KMS-11 (cell line): ENCODE results near the gene GPC3.

ENCODE experiments used
- H2AFZ ChIP-seq: fragments of 200-600 bp; sonication (generic); 2 replicates; pipeline ENCODE4 v1.6.1; 2016; ENCODE audit warnings: antibody characterized with exemption, mixed run types, low read depth
- H3K27ac ChIP-seq: fragments of 200-600 bp; sonication (generic); 2 replicates; pipeline ENCODE4 v1.6.1; 2016; ENCODE audit warnings: mild to moderate bottlenecking, mixed run types
- H3K27me3 ChIP-seq: fragments of 200-600 bp; sonication (generic); 2 replicates; pipeline ENCODE4 v1.6.1; 2017; ENCODE audit warnings: mild to moderate bottlenecking, low read depth, mixed run types, moderate library complexity; ENCODE audit not compliant: insufficient read depth
- H3K36me3 ChIP-seq: fragments of 200-600 bp; sonication (generic); 2 replicates; pipeline ENCODE4 v1.6.1; 2017; ENCODE audit warnings: mild to moderate bottlenecking, mixed run types; ENCODE audit not compliant: insufficient read depth
- H3K4me1 ChIP-seq: fragments of 200-600 bp; sonication (generic); 2 replicates; pipeline ENCODE4 v1.6.1; 2016; ENCODE audit warnings: mild to moderate bottlenecking, low read depth, mixed run types; ENCODE audit not compliant: poor library complexity, severe bottlenecking
- H3K4me2 ChIP-seq: fragments of 200-600 bp; sonication (generic); 2 replicates; pipeline ENCODE4 v1.7.0; 2016; ENCODE audit warnings: mild to moderate bottlenecking, mixed run types
- H3K4me3 ChIP-seq: fragments of 200-600 bp; sonication (generic); IDR thresholded peaks from 2 replicates; pipeline ENCODE4 v1.6.1; 2017; ENCODE audit warnings: low read depth, low read length, mixed read lengths; ENCODE audit not compliant: insufficient read depth
- H3K79me2 ChIP-seq: fragments of 200-600 bp; sonication (generic); 2 replicates; pipeline ENCODE4 v1.6.1; 2016; ENCODE audit warnings: low read depth, mixed run types; ENCODE audit not compliant: insufficient read depth
- H3K9ac ChIP-seq: fragments of 200-600 bp; sonication (generic); 2 replicates; pipeline ENCODE4 v1.6.1; 2016; ENCODE audit warnings: mild to moderate bottlenecking, mixed run types
- H4K20me1 ChIP-seq: fragments of 200-600 bp; sonication (generic); 2 replicates; pipeline ENCODE4 v1.6.1; 2016; ENCODE audit warnings: mild to moderate bottlenecking, mixed run types; ENCODE audit not compliant: insufficient read depth
- TF ChIP-seq, protein P1 (sequence below): fragments of 200-600 bp; sonication (generic); conservative IDR thresholded peaks from 2 replicates; pipeline ENCODE4 v1.6.1; 2017; ENCODE audit warnings: low read depth, mild to moderate bottlenecking, antibody characterized with exemption, low read length, moderate library complexity, mixed read lengths

The GPC3 gene

DNA sequence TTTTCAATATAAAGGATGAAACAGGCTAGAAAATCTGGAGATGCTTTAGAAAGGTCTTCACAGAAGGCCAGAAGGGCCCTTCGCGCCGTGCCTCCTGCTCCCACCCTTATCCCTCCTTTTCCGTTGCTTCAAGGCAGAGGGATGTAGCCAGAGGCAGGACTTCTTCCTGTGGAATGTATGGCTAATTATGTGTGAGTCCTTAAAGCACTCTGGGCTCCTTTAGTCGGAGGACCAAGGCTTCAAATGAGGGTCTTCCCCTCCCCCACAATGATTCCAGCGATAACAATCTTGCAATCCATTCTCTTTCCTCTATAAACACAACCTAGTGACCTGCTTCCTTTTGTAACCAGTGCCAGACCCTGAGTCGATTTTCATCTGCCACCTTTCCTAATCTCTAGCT lies 103.5 kb downstream of the GPC3 start:
- Histone ChIP-seq H3K36me3 (no peaks in the 10 kb centered on the region), H3K4me1 (no peaks in the 10 kb centered on the region), H4K20me1 (no peaks in the 10 kb centered on the region), H2AFZ (no peak overlapping the region), H3K4me2 (no peak overlapping the region), H3K27me3 (peaks cover 25% of the 10 kb centered on the region), H3K4me3 (no peak overlapping the region), H3K9ac (no peak overlapping the region), H3K79me2 (no peaks in the 10 kb centered on the region), H3K27ac (no peak overlapping the region)
- TF ChIP-seq, protein P1, sequence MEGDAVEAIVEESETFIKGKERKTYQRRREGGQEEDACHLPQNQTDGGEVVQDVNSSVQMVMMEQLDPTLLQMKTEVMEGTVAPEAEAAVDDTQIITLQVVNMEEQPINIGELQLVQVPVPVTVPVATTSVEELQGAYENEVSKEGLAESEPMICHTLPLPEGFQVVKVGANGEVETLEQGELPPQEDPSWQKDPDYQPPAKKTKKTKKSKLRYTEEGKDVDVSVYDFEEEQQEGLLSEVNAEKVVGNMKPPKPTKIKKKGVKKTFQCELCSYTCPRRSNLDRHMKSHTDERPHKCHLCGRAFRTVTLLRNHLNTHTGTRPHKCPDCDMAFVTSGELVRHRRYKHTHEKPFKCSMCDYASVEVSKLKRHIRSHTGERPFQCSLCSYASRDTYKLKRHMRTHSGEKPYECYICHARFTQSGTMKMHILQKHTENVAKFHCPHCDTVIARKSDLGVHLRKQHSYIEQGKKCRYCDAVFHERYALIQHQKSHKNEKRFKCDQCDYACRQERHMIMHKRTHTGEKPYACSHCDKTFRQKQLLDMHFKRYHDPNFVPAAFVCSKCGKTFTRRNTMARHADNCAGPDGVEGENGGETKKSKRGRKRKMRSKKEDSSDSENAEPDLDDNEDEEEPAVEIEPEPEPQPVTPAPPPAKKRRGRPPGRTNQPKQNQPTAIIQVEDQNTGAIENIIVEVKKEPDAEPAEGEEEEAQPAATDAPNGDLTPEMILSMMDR = no peak

DNA sequence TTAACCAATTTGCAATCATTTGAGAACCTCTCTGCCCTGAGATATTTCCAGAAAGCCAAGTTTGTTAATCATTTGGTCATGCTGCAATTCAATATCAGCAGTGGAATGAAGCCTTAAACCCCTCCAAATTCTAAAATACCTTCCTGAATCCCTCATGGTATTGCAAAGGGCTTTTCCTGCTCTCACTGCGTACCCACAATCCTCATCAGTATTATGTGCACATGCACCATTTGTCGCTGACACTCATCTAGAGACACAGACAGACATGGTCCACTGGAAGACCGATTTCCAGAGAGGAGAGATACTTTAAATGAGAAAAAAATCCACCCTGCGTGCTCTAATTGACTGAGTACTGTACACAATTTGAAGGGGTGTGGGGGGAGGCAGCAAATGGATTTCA lies 104.4 kb downstream of the GPC3 start:
- no peaks in the 10 kb centered on the region for H4K20me1 ChIP-seq
- no peak overlapping the region for H2AFZ ChIP-seq
- no peak overlapping the region for H3K4me3 ChIP-seq
- TF ChIP-seq, protein P1 = no peak
- H3K9ac ChIP-seq = no peak overlapping the region
- no peak overlapping the region for H3K4me2 ChIP-seq
- H3K27me3 ChIP-seq = peaks cover 25% of the 10 kb centered on the region
- no peak overlapping the region for H3K27ac ChIP-seq
- H3K79me2 ChIP-seq = no peaks in the 10 kb centered on the region
- no peaks in the 10 kb centered on the region for H3K4me1 ChIP-seq
- H3K36me3 ChIP-seq = no peaks in the 10 kb centered on the region

DNA sequence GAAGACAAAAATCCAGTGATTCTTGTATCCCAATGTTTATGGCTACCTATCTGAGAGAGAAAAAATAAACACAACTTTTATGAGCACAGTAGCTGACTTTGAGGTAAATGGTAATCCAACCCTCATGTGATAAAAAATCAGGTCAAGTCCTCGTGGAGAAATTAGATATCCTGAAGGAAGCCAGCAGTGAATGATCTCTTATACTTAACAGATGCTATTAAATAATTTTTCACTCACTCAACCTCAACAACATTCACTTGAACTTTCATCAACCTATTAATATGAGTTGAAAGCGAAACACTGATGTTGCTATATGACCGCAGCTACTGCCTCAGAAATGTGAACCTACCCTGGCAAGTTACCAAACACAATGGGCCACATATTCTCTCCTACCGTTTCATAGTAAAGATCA lies 105.4 kb downstream of the GPC3 start:
- Histone ChIP-seq H2AFZ (no peak overlapping the region), H3K27ac (no peak overlapping the region), H3K9ac (no peak overlapping the region), H3K27me3 (peaks cover 25% of the 10 kb centered on the region), H3K4me3 (no peak overlapping the region), H3K36me3 (no peaks in the 10 kb centered on the region), H4K20me1 (no peaks in the 10 kb centered on the region), H3K4me2 (no peak overlapping the region), H3K79me2 (no peaks in the 10 kb centered on the region), H3K4me1 (no peaks in the 10 kb centered on the region)
- TF ChIP-seq, protein P1 = no peak

DNA sequence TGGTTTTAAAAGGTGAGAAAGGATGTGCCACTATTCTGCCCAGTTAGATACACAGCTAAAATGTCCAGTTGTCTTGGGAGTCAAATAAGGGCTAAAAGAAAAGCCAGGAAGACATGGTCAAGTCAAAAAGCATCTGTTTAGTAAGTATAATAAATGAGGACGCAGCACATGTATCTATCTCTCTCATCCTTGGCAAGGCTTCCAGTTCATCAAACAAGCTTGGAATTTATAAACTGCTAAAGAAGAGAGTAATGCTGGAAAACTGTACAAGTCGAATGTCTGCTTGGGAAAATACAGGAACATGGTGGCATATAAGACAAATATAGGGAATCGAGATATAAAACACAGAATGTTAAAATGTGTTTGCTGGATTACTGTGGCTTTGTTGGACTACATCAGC lies 106.7 kb downstream of the GPC3 start:
- Histone ChIP-seq H3K9ac (no peak overlapping the region), H3K4me1 (no peaks in the 10 kb centered on the region), H3K36me3 (no peaks in the 10 kb centered on the region), H4K20me1 (no peaks in the 10 kb centered on the region), H2AFZ (no peak overlapping the region), H3K27ac (no peak overlapping the region), H3K4me3 (no peak overlapping the region), H3K79me2 (no peaks in the 10 kb centered on the region), H3K27me3 (peaks cover 25% of the 10 kb centered on the region), H3K4me2 (no peak overlapping the region)
- TF ChIP-seq, protein P1 = no peak
